Measurements from ENCODE around the gene MRGPRX2.

Gene MRGPRX2

GRCh38 chr11:19080579-19080993, 20.1 kb upstream of the MRGPRX2 start:
- no peak overlapping the region for H3K4me3 ChIP-seq (ENCODE audit: low read depth, low read length)
- DNase-seq (ENCODE audit: low read depth, low spot score): peak; percentile 28
- POLR2A ChIA-PET: no interaction called here
- CTCF ChIA-PET: interaction anchor here (1.0 to 15.8 kb wide), 4 partner anchors 9 to 474 kb away, joined by 3 to 332 read pairs (median 22); no protein-coding TSS in a partner anchor
- no peak for TF ChIP-seq CTCF (IDR thresholded peaks at IDR 0.05; ENCODE audit: insufficient read depth, low read length, missing control alignments)

GRCh38 chr11:19079643-19080440, 19.3 kb upstream of the MRGPRX2 start:
- peak; percentile 60 for DNase-seq (ENCODE audit: low read depth, low spot score)
- CTCF ChIA-PET: interaction anchor here (0.7 to 15.8 kb wide), 8 partner anchors 8 to 663 kb away, joined by 3 to 332 read pairs (median 3); no protein-coding TSS in a partner anchor
- POLR2A ChIA-PET: no interaction called here

GRCh38 chr11:19077965-19078364, 17.4 kb upstream of the MRGPRX2 start:
- no peak for TF ChIP-seq CTCF (IDR thresholded peaks at IDR 0.05; ENCODE audit: insufficient read depth, low read length, missing control alignments)
- DNase-seq (ENCODE audit: low read depth, low spot score): no peak
- H3K4me3 ChIP-seq (ENCODE audit: low read depth, low read length): no peak overlapping the region
- ChIA-PET POLR2A (no interaction called here), CTCF (interaction anchor here (0.7 to 15.8 kb wide), 34 partner anchors 9 to 1051 kb away, joined by 3 to 332 read pairs (median 6); partner anchors contain the start of genes CSRP3 and ZDHHC13)

More at GRCh38 chr11:19079643-19080440, 19.3 kb upstream of the MRGPRX2 start:
- H3K4me3 ChIP-seq (ENCODE audit: low read depth, low read length): no peak overlapping the region
- no peak for TF ChIP-seq CTCF (IDR thresholded peaks at IDR 0.05; ENCODE audit: insufficient read depth, low read length, missing control alignments)

GRCh38 chr11:19076744-19077589, 16.4 kb upstream of the MRGPRX2 start:
- DNase-seq (ENCODE audit: low read depth, low spot score): no peak
- H3K4me3 ChIP-seq (ENCODE audit: low read depth, low read length): no peak overlapping the region
- ChIA-PET POLR2A (interaction anchor here (0.5 to 0.7 kb wide), 2 partner anchors 40 to 251 kb away, joined by 3 read pairs; no protein-coding TSS in a partner anchor), CTCF (interaction anchor here (0.5 to 15.8 kb wide), 49 partner anchors 9 to 1282 kb away, joined by 3 to 332 read pairs (median 5); partner anchors contain the start of genes MRGPRX2 and ZDHHC13)
- TF ChIP-seq CTCF (IDR thresholded peaks at IDR 0.05; ENCODE audit: insufficient read depth, low read length, missing control alignments): peak; percentile 89

- ChIA-PET POLR2A (no interaction called here), CTCF (interaction anchor here (0.6 to 15.8 kb wide), 24 partner anchors 8 to 1283 kb away, joined by 3 to 332 read pairs (median 6); partner anchors contain the start of genes MRGPRX2 and ZDHHC13)
- no peak for DNase-seq (ENCODE audit: low read depth, low spot score)
- TF ChIP-seq CTCF (IDR thresholded peaks at IDR 0.05; ENCODE audit: insufficient read depth, low read length, missing control alignments): no peak
- H3K4me3 ChIP-seq (ENCODE audit: low read depth, low read length): no peak overlapping the region
Observed at GRCh38 chr11:19075636-19076035, 15.1 kb upstream of the MRGPRX2 start.
